GM19467 (cell line): Measurements from ENCODE around the gene CFAP20.
"Not testable (repeated sequence)": the region's sequence is repeated elsewhere in the genome, so short reads cannot be mapped to it uniquely, and the experiment has no call there.

Source experiments
- ATAC-seq: cut with Tn5 transposase; IDR thresholded peaks from one replicate; pipeline ENCODE4 v1.9.1; 2021; ENCODE audit warnings: mild to moderate bottlenecking, moderate library complexity; ENCODE audit not compliant: unreplicated experiment

Gene CFAP20

GRCh38 chr16:58099097-58099955 is 29.9 kb downstream of the CFAP20 start:
- no peak for ATAC-seq

GRCh38 chr16:58098207-58099096 is 30.7 kb downstream of the CFAP20 start:
- ATAC-seq, result no peak

GRCh38 chr16:58096249-58096648 is 32.9 kb downstream of the CFAP20 start:
- ATAC-seq, result no peak

GRCh38 chr16:58095575-58095960 is 33.6 kb downstream of the CFAP20 start:
- ATAC-seq, result not testable (repeated sequence)

GRCh38 chr16:58094791-58095574 is 34.2 kb downstream of the CFAP20 start:
- no peak for ATAC-seq

- ATAC-seq, result no peak
Measured at GRCh38 chr16:58094026-58094425, 35.2 kb downstream of the CFAP20 start.

- not testable (repeated sequence) for ATAC-seq
Measured at GRCh38 chr16:58090396-58090795, 38.8 kb downstream of the CFAP20 start.

DNA sequence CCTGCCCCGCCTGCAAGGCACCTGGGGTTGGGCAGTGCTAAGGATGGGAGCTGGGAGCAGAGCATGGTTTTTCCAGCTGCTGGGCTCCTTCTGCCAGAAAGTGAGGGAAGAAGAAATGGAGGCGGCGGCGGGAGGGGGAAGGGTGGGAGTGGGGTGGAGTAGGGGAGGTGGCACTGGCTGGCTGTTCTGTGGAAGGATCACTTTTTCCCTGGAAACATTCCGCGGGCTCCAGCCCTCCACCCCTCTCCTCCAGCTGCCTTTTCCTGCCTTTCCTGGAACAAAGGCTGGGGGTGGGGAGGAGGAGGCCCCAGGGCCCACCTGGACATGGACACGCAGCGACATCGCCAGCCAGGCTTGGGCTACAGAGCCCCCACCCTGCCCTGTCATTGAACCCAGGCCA is 41.1 kb downstream of the CFAP20 start:
- no peak for ATAC-seq

- no peak for ATAC-seq
Measured at GRCh38 chr16:58087209-58087913, 41.8 kb downstream of the CFAP20 start.

DNA sequence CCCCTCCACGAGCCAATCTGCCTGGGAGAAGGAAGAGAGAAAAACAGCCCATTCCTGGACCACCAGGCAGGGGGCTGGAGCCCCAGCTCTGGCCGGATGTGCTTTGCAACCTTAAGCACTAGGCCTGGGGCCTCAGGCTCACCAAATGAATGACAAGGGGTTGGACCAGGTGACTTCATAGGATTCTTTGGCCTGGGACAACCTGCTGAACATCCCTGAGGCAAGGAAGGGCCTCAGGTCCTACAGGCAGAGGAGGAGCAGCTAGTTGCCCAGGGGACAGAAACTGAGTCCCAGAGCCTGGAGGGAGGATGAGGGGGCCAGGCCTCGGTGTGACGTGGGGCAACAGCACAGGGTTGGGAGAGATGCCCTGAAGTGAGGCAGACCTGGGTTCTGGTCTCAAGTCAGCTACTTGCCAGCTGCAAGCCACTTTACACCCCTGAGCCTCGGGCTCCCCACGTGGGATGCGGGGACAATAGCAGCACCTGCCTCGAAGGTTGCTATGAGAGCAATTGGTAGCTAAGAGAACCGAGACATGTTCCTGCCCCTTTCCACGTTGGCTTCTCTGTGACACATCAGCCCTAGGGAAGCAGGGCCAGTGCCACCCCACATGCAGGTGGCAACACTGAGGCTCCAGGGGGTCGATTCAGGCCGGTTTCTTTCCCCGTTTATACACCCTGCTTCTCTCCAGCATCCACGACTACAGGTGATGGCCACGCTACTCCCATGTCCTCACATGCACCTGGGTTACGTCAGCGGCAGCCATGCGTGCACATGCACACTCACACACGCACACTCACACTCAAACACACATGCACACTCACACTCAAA is 42.6 kb downstream of the CFAP20 start:
- no peak for ATAC-seq

- no peak for ATAC-seq
Measured at GRCh38 chr16:58085584-58086251, 43.5 kb downstream of the CFAP20 start.

DNA sequence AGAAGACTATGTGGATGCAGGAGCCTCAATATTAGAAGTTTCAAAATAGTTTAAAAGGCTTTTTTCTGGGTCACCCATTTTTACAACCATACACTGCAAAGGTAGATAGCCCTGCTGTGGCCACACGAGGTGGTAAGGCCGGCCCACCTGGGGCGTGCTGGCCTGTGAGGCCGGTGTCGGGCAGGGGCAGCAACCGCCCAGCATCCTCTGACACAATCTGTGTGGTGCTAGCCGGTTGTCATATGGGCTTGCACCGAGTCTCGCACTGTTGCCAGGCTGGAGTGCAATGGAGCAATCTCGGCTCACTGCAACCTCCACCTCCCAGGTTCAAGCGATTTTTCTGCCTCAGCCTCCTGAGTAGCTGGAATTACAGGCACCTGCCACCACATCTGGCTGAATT is 44.0 kb downstream of the CFAP20 start:
- ATAC-seq, result no peak

DNA sequence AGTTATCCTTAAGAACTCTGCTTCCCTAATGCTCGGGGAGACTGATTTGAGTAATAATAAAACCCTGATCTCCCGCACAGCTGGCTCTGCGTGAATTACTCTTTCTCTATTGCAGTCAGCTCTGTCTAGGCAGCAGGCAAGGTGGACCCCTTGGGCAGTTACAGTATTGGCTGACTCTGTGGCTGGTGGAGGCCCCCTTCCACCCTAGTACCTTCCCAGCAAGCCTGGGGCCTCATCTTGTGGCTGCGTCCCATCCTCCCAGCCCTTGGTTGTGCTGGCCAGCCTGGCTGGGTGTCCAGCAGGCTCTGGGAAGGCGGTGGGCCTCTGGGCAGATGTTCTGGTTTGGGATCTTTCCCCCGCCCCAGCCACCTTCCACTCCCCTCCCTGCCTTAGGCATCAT is 44.5 kb downstream of the CFAP20 start:
- no peak for ATAC-seq

GRCh38 chr16:58082381-58082780 is 46.8 kb downstream of the CFAP20 start:
- ATAC-seq, result no peak

DNA sequence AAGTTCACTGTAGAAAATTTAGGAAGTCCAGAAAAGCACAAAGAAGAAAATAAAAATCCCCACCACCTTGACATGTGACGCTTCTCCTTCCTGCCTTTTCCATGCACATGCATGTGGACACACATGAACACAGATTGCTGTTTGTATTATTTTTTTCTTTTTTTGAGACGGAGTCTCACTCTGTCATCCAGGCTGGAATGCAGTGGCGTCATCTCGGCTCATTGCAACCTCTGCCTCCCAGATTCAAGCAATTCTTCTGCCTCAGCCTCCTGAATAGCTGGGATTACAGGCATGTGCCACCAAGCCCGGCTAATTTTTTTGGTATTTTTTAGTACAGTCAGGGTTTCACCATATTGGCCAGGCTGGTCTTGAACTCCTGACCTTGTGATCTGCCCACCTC is 48.5 kb downstream of the CFAP20 start:
- not testable (repeated sequence) for ATAC-seq

DNA sequence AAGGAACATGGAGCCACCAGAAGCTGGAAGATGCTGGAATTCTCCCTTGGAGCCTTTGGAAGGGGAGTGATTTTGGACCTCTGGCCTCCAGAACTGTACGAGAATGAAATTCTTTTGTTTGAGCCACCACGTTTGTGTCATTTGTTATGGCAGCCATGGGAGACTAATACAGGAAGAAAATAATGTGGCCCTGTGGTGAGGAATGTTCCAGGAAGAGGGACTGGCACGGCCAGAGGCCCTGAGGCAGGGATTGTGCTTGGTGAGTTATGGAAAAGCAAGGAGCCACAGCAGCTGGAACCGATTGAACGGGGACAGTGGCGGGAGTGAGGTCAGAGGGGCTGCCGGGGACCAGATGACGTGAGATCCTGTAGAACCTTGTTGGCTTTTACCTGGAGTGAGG is 51.4 kb downstream of the CFAP20 start:
- ATAC-seq, result no peak

DNA sequence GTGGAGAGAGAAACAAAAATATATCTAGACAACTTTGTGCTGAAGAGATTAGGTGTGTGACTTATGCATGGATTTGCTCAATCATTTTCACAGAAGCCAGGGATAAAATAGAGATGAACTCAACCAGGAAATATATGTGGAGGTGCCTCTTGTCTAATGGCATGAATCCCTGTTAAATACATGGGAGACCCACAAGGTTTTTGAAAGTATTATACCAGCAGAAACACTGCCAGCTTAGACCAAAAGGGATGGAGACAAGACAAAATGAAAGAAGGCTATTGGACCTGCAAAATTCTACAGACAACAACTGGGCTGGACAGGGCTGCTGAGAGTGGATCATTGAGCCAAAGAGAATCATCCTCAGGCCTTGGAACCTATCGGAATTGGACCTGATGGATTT is 52.7 kb downstream of the CFAP20 start:
- ATAC-seq, result no peak

GRCh38 chr16:58074657-58075056 is 54.5 kb downstream of the CFAP20 start:
- ATAC-seq, result no peak

DNA sequence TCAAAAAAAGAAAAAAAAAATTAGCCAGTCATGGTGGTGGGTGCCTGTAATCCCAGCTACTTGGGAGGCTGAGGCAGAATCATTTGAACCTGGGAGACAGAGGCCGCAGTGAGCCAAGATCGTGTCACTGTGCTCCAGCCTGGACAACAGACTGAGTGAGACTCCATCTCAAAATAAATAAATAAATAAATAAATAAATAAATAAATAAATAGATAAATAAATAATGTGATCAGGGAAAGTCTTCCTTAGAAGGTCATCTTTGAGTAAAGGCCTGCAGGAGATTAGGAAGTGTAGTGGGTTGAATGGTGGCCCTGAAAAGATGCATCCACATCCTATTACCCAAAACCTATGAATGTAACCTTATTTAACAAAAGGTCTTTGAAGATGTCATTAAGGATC is 56.1 kb downstream of the CFAP20 start:
- not testable (repeated sequence) for ATAC-seq
